Activated CD4-positive, alpha-beta T cell treated with anti-CD3 and anti-CD28 coated beads, Interleukin-2, amount 10 ng/mL, durations not matched to agents 7 days and 5 days (primary cell): Measurements from ENCODE around the gene PRKCA. TPM values are rescaled to one million over a fixed set of nuclear protein-coding genes. Genes with fewer than 3 reads are reported as not detected.
A peak's percentile ranks its signal among the peaks of the same experiment; 100 is the strongest.

Experiments
- CTCF ChIA-PET: fragments of 350-600 bp; sonication (Branson Sonifier 250); formaldehyde crosslinking; loops from one replicate; lab custom pipeline; 2021; ENCODE audit warnings: antibody characterized with exemption; lab: Charles Lee
- POLR2A ChIA-PET: fragments of 350-600 bp; sonication (Branson Sonifier 250); formaldehyde crosslinking; loops from one replicate; lab custom pipeline; 2021; ENCODE audit warnings: antibody characterized with exemption; lab: Charles Lee
- DNase-seq: peaks from one replicate; pipeline ENCODE4 v3.0.0-alpha.2; 2020
- H3K27ac Mint-ChIP-seq: one replicate; pipeline ENCODE4 v1.8.0; 2021; ENCODE audit warnings: mild to moderate bottlenecking, moderate library complexity, mixed read lengths
- H3K27me3 Mint-ChIP-seq: one replicate; pipeline ENCODE4 v1.8.0; 2021; ENCODE audit warnings: mixed read lengths
- H3K36me3 Mint-ChIP-seq: one replicate; pipeline ENCODE4 v1.8.0; 2021; ENCODE audit warnings: low read depth, mixed read lengths
- H3K4me1 Mint-ChIP-seq: one replicate; pipeline ENCODE4 v1.8.0; 2021; ENCODE audit warnings: mixed read lengths
- H3K4me3 Mint-ChIP-seq: one replicate; pipeline ENCODE4 v1.8.0; 2021; ENCODE audit warnings: mild to moderate bottlenecking, moderate library complexity, mixed read lengths
- H3K9me3 Mint-ChIP-seq: one replicate; pipeline ENCODE4 v1.8.0; 2021; ENCODE audit warnings: mixed read lengths
- total RNA-seq, 2 experiments: library from RNA; stranded (reverse); gene quantifications; one replicate each; pipeline ENCODE4 v1.2.3, GENCODE V29; 2021

Gene PRKCA
- total RNA-seq, 2 experiments from 2014 or later, result 72.8 to 74.6 TPM

DNA sequence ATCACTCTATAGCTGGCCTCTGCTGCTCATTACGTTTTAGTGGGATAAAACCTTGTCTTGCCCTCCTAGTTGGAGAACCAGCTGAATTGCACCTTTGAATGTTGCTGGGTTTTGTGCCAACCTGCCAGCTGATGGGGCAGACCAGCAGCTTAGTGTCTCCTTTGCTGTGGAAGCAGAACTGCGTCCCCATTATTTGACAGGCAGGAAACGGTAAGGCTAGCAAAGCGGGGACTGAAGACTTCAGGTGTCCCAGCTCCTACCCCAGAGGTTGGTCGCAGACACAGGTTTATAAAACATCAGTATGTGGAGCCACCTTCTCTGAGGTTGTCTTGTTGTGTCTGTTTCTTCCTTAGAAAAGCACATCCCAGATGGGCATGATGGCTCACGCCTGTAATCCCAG, 158.1 kb downstream of the PRKCA start:
- no peak for DNase-seq
- POLR2A ChIA-PET, result no interaction called here
- CTCF ChIA-PET, result interaction anchor here (0.9 kb wide), 1 partner anchor 36 kb away, joined by 3 read pairs; no protein-coding TSS in a partner anchor
- H3K27ac Mint-ChIP-seq, result no peak overlapping the region
- H3K9me3 Mint-ChIP-seq, result peaks cover 19% of the 10 kb centered on the region
- no peak overlapping the region for H3K4me3 Mint-ChIP-seq
- H3K4me1 Mint-ChIP-seq, result peaks cover 10% of the 10 kb centered on the region
- peaks cover 34% of the 10 kb centered on the region for H3K36me3 Mint-ChIP-seq
- H3K27me3 Mint-ChIP-seq, result no peaks in the 10 kb centered on the region

DNA sequence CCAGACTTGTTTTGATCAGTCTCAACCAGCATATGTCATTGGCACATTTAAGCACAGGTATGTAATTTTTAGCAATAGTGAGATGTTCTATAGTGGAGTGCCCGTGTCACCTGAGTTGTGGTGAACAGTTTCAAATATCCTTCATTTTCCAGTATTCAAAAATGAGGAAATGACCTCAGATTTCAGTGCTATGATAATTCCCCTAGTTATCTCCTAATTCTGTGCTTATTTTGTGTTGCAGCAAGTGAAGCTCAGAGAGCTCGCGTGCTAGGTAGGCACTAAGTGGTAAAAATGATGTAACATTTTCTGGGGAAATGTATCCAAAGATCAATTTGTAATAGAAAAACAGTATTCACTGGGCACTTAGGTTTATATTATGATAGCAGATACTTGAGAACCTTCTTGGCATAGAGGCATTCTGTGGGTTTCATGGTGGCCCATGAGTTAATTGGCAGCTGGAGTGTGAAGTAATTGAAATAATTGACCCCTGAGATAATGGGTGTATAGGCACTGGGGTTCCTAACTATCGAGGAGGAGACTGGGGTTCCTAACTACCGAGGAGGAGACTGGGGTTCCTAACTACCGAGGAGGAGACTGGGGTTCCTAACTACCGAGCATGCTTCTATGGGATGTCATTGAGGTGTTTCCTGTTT, 159.1 kb downstream of the PRKCA start:
- H3K27ac Mint-ChIP-seq, result no peak overlapping the region

DNA sequence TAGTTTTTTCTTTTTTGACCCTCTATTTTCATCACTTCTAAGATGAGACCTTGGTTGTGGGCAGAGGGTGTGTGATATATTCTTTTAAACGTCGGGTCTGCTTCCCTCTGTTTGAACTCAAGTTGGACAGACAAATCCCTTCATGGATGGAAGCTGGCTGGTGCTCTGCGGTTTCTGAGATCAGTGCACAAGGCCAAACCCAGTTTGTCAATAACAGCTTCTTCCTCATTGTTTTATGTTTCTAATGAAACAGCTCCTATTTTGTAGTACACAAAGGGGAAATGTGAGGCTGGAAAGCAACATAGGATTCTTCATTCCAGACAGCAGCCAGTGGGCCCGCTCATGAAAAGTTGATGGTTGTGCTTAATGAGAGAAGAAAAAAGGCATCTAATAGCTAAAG, 159.6 kb downstream of the PRKCA start:
- CTCF ChIA-PET, result interaction anchor here (0.9 to 2.3 kb wide), 2 partner anchors 13 to 202 kb away, joined by 3 to 5 read pairs; no protein-coding TSS in a partner anchor
- Mint-ChIP-seq H3K36me3 (peaks cover 23% of the 10 kb centered on the region), H3K4me1 (peaks cover 23% of the 10 kb centered on the region), H3K4me3 (no peak overlapping the region), H3K27ac (no peak overlapping the region), H3K27me3 (no peaks in the 10 kb centered on the region), H3K9me3 (peaks cover 7% of the 10 kb centered on the region)
- POLR2A ChIA-PET, result no interaction called here
- DNase-seq, result no peak

More for the DNA sequence above, 159.1 kb downstream of the PRKCA start:
- ChIA-PET POLR2A (no interaction called here), CTCF (interaction anchor here (0.9 to 2.3 kb wide), 2 partner anchors 14 to 202 kb away, joined by 3 to 5 read pairs; no protein-coding TSS in a partner anchor)
- Mint-ChIP-seq H3K36me3 (peaks cover 26% of the 10 kb centered on the region), H3K9me3 (peaks cover 12% of the 10 kb centered on the region), H3K4me3 (no peak overlapping the region), H3K4me1 (peaks cover 18% of the 10 kb centered on the region), H3K27me3 (no peaks in the 10 kb centered on the region)
- DNase-seq, result no peak

DNA sequence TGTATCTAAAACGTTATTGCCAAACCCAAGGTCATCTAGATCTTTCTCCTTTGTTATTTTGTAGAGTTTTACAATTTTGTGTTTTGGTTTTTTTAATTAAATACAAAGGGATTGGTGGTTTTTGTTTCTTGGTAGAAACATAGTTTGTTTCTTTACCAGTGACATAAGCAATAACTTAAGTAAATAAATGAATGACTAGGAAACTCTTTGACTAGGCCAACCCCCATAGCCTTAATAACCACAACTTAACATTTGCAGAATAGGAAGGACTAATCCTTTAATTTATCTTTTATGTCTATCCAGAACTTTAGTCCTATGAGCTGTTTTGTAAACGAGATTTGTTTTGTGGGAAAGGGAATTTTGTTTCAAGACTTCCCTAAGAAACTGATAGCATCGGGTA, 162.5 kb downstream of the PRKCA start:
- Mint-ChIP-seq H3K9me3 (no peaks in the 10 kb centered on the region), H3K4me3 (no peak overlapping the region), H3K4me1 (peaks cover 48% of the 10 kb centered on the region), H3K27ac (no peak overlapping the region), H3K36me3 (peaks cover 10% of the 10 kb centered on the region), H3K27me3 (no peaks in the 10 kb centered on the region)
- ChIA-PET POLR2A (no interaction called here), CTCF (no interaction called here)
- DNase-seq, result no peak

DNA sequence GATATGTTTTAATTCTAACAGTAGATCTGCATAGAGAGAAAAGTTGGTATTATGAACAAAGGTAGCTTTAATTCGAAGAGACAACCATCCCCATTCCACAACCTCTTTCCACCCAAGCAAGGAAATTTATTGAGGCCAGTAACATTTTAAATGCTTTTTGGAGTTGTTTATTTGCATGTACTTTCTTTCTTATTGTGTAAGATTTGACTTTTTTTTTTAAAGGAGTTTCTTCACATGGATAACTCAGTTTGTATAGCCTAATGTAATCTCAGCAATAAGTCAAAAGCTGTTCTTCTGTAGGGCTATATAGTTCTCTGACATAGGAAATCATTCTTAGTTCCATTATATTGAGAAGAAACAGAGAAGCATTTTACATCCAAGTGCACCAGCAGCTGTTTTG, 163.3 kb downstream of the PRKCA start:
- no peaks in the 10 kb centered on the region for H3K9me3 Mint-ChIP-seq
- ChIA-PET CTCF (no interaction called here), POLR2A (no interaction called here)
- peaks cover 12% of the 10 kb centered on the region for H3K36me3 Mint-ChIP-seq
- peaks cover 51% of the 10 kb centered on the region for H3K4me1 Mint-ChIP-seq
- H3K27me3 Mint-ChIP-seq, result no peaks in the 10 kb centered on the region
- DNase-seq, result no peak
- no peak overlapping the region for H3K27ac Mint-ChIP-seq
- no peak overlapping the region for H3K4me3 Mint-ChIP-seq

DNA sequence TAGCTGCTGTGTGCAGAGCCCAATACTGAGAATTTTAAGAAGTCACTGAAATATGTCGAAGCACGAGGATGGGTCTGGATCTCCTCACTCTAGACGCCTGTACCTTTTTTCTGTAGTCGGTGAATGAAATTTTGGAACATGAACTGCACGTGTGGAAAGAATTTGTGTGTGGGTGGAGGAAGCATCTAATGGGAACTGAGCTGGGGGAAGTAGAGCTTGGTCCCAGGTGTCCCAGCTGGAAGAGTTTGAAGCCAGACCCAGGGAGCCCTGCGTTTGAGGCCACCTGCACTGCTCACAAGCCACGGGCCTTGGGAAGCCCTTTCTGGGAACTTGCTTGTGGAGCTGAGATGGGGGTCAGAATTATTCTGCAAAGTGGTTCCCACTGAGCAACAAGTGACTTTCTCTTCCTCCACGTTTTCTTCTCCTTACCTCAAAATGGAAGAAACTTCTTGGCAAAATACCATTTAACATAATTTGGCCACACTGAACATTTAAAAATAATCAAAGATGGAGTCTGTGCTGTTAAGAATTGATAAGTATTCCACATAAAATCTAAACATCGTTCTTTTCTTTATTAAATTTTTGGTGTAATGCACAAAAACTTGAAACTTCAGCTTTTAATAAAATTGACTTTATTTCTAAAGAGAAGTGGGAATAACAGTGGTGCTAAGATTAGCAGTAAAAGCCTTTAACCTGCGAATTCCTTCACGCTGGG, 163.8 kb downstream of the PRKCA start:
- Mint-ChIP-seq H3K4me3 (no peak overlapping the region), H3K27me3 (no peaks in the 10 kb centered on the region), H3K4me1 (peaks cover 55% of the 10 kb centered on the region), H3K9me3 (no peaks in the 10 kb centered on the region), H3K36me3 (peaks cover 12% of the 10 kb centered on the region), H3K27ac (peak overlapping the region; percentile 80)
- DNase-seq, result no peak
- CTCF ChIA-PET, result no interaction called here
- POLR2A ChIA-PET, result no interaction called here

DNA sequence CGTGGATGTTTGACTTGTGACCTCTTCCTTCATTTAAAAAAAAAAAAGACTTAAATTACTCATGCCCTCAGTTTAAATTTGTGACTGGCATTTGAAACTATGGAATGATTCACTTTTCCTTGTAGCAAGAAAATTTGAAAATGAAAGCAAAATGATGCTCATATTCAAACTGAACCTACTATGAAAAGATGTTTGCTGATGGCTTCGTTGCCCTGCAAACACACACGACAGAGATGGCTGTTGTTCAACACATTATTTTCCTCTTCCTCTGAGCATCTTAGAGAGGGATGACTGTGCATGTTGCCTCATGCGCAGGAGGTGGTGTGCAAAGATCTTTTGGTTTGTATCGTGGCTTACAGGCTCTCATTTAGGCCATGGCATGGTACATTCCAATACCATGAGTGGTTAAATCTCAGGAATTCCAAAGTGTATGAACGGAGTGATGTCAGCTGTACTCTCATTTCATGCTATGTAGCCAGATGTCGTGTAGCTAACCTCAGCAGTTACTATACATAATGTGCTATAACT, 164.5 kb downstream of the PRKCA start:
- peak; percentile 52 for DNase-seq
- peaks cover 56% of the 10 kb centered on the region for H3K4me1 Mint-ChIP-seq
- CTCF ChIA-PET, result no interaction called here
- peaks cover 12% of the 10 kb centered on the region for H3K36me3 Mint-ChIP-seq
- H3K27me3 Mint-ChIP-seq, result no peaks in the 10 kb centered on the region
- no peaks in the 10 kb centered on the region for H3K9me3 Mint-ChIP-seq
- POLR2A ChIA-PET, result no interaction called here
- peak overlapping the region; percentile 44 for H3K4me3 Mint-ChIP-seq
- H3K27ac Mint-ChIP-seq, result peak overlapping the region; percentile 80

DNA sequence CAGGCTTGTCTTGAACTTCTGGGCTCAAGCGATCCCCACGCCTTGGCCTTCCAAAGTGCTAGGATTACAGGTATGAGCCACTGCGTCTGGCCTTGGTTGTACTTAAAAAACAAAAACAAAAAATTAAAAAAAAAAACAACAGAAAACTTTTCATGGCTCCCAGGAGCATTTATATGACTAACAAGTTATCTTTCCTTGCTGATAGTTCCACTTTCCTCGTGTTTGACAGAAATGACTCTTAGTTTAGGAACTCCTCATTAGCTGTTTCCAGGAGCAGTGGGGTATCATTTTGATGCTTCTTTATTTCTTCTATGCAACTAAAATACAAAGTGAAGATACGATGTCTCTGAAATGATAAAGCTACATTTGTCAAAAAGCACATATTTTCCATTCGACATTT, 165.4 kb downstream of the PRKCA start:
- Mint-ChIP-seq H3K36me3 (peaks cover 12% of the 10 kb centered on the region), H3K27ac (peak overlapping the region; percentile 80), H3K27me3 (no peaks in the 10 kb centered on the region), H3K4me3 (no peak overlapping the region), H3K4me1 (peaks cover 57% of the 10 kb centered on the region), H3K9me3 (no peaks in the 10 kb centered on the region)
- DNase-seq, result no peak
- ChIA-PET CTCF (interaction anchor here (1.2 to 1.3 kb wide), 2 partner anchors 14 to 64 kb away, joined by 3 read pairs; no protein-coding TSS in a partner anchor), POLR2A (interaction anchor here (0.6 kb wide), 1 partner anchor 562 kb away, joined by 8 read pairs; no protein-coding TSS in a partner anchor)

DNA sequence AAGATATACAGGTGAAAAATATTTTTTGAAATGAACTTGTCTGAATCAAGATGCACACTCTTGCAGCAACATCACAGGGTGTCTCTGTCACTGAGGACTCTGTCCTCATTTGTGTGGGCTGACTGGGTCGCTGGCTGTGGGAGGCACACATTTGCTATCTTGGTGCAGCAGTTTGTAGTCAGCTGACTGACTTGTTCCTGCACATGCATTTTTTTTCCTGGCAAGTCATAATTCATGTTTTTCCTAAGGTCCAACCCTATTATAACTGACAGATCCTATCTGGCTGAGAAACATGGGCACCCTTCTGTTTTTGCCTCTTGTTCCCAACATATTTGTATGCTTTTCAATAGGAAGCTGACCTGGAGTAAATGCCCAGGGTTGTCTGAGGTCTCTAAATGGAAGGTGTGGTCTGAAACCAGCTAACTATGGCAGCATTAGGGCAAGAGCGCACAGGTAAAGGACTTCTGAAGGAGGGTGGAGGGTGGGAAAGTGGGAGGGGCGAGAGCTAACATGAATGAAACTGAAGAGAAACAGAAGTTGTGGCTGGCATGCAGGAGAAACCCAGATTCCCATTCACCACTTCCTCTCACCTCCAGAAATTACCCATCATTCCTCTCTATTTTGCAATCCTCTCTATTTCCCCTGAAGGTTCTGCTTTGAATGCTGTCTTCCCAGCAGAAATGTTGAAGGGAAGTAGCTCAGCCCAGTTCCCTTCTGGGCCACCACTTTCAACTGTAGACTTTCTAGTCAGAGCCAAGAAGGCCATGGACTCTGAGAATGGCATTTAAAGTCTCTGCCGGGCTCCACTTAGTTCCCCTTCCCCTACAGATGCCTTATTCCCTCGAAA, 166.1 kb downstream of the PRKCA start:
- no peak for DNase-seq
- H3K9me3 Mint-ChIP-seq, result no peaks in the 10 kb centered on the region
- H3K36me3 Mint-ChIP-seq, result peaks cover 18% of the 10 kb centered on the region
- H3K4me1 Mint-ChIP-seq, result peaks cover 54% of the 10 kb centered on the region
- POLR2A ChIA-PET, result interaction anchor here (0.6 kb wide), 1 partner anchor 563 kb away, joined by 8 read pairs; no protein-coding TSS in a partner anchor
- CTCF ChIA-PET, result interaction anchor here (1.2 to 1.3 kb wide), 2 partner anchors 15 to 64 kb away, joined by 3 read pairs; no protein-coding TSS in a partner anchor
- no peak overlapping the region for H3K4me3 Mint-ChIP-seq
- no peaks in the 10 kb centered on the region for H3K27me3 Mint-ChIP-seq
- peak overlapping the region; percentile 72 for H3K27ac Mint-ChIP-seq

DNA sequence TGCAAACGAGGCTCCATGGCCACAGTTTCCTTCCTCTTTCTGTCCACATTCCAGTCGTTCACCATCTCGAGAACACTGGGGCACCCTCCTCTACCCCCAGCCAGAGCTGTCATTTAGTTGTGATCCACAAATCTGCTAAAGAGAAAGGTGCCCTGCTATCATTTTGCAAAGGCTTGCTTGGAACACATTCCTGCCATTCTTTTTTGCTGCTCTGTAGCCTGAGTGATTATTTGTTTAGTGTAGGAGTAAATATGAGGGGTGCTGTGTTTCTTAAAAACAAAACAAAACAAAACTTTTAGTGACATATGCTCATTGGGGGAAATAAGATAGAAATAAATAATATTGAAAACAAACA, 166.7 kb downstream of the PRKCA start:
- DNase-seq, result no peak
- Mint-ChIP-seq H3K4me3 (no peak overlapping the region), H3K27ac (peak overlapping the region; percentile 72), H3K36me3 (peaks cover 18% of the 10 kb centered on the region), H3K27me3 (no peaks in the 10 kb centered on the region), H3K9me3 (no peaks in the 10 kb centered on the region), H3K4me1 (peaks cover 54% of the 10 kb centered on the region)
- ChIA-PET CTCF (interaction anchor here (1.3 kb wide), 1 partner anchor 16 kb away, joined by 3 read pairs; no protein-coding TSS in a partner anchor), POLR2A (no interaction called here)

DNA sequence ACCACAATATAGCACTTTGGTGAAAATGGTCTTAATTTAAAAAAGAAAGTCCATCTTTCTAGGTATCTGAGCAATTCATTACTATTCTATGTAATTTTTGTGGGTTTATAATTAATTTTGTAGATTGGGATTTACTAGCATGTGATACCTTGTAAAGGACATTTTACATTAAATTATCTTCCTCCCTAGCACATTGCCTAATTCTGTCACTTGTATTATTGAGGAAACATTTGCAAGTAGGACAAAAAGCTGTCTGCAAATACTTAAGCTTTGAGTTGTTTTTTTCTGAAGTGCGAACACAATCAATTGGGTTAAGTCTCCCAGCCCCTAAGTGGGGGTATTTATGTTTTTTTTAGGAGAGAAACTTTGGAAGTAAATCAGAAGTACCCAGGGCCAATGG, 167.0 kb downstream of the PRKCA start:
- ChIA-PET POLR2A (interaction anchor here (0.6 kb wide), 1 partner anchor 1099 kb away, joined by 3 read pairs; no protein-coding TSS in a partner anchor), CTCF (interaction anchor here (1.0 kb wide), 1 partner anchor 40 kb away, joined by 3 read pairs; no protein-coding TSS in a partner anchor)
- Mint-ChIP-seq H3K27ac (no peak overlapping the region), H3K4me1 (peaks cover 56% of the 10 kb centered on the region), H3K27me3 (no peaks in the 10 kb centered on the region), H3K36me3 (peaks cover 18% of the 10 kb centered on the region), H3K4me3 (no peak overlapping the region), H3K9me3 (no peaks in the 10 kb centered on the region)
- no peak for DNase-seq

DNA sequence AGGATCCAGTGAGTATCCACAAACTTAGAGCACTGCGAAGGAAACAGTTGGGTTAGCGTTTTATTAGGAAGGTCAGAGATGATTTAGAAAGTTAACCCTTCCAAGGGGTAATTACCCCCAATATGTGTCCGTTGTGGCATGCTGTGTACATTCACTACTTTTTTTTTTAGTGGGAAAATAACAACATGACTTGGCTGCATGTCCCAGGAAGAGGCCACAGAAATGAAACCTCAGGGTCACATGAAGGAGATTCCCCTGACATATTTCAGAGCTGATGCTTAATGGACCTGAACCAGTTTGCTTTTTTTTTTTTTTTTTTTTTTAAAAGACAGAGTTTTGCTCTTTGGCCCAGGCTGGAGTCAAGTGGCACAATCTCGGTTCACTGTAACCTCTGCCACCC, 167.5 kb downstream of the PRKCA start:
- no peak for DNase-seq
- Mint-ChIP-seq H3K27ac (no peak overlapping the region), H3K27me3 (no peaks in the 10 kb centered on the region), H3K36me3 (peaks cover 18% of the 10 kb centered on the region), H3K9me3 (no peaks in the 10 kb centered on the region), H3K4me3 (no peak overlapping the region), H3K4me1 (peaks cover 60% of the 10 kb centered on the region)
- POLR2A ChIA-PET, result interaction anchor here (0.6 kb wide), 1 partner anchor 1098 kb away, joined by 3 read pairs; no protein-coding TSS in a partner anchor
- CTCF ChIA-PET, result interaction anchor here (1.0 kb wide), 1 partner anchor 39 kb away, joined by 3 read pairs; no protein-coding TSS in a partner anchor
